Measurements from ENCODE around the gene PTPRM.

PTPRM gene

DNA sequence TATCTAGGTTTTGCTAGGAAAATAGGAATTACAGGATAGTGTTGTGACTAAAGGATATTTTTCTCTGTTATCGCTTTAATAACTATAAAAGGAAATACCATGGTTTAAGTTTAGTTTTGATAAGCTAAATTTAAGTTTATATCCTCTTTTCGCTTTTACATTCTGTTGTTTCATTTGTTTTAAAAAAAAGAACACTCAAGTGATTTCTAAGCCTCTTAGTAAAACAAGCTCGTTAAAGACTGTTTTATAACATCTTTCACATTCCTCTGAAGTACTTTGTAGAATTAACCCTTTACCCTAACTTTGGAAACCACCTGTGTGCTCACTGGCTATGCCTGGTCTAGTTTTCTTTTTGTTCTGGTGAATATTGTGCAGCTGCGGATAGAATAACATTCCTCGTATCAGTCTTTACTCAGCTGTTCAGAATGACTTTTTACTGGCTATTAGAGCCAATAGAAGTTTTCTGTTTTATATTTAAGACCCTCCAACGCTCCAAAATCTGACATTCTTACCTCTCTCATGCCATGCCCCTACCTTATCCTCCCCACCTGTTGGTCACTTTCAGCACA is 183.1 kb downstream of the PTPRM start:
- Mint-ChIP-seq H3K9me3 (peaks cover 27% of the 10 kb centered on the region), H3K36me3 (ENCODE audit: low read depth) (peaks cover 24% of the 10 kb centered on the region), H3K4me1 (peaks cover 61% of the 10 kb centered on the region), H3K27me3 (ENCODE audit: low read depth, poor library complexity) (no peaks in the 10 kb centered on the region), H3K4me3 (peak overlapping the region; percentile 24), H3K27ac (peak overlapping the region; percentile 97)
- TF ChIP-seq, protein P1, sequence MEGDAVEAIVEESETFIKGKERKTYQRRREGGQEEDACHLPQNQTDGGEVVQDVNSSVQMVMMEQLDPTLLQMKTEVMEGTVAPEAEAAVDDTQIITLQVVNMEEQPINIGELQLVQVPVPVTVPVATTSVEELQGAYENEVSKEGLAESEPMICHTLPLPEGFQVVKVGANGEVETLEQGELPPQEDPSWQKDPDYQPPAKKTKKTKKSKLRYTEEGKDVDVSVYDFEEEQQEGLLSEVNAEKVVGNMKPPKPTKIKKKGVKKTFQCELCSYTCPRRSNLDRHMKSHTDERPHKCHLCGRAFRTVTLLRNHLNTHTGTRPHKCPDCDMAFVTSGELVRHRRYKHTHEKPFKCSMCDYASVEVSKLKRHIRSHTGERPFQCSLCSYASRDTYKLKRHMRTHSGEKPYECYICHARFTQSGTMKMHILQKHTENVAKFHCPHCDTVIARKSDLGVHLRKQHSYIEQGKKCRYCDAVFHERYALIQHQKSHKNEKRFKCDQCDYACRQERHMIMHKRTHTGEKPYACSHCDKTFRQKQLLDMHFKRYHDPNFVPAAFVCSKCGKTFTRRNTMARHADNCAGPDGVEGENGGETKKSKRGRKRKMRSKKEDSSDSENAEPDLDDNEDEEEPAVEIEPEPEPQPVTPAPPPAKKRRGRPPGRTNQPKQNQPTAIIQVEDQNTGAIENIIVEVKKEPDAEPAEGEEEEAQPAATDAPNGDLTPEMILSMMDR (IDR thresholded peaks at IDR 0.05), result no peak
- DNase-seq, result no peak

DNA sequence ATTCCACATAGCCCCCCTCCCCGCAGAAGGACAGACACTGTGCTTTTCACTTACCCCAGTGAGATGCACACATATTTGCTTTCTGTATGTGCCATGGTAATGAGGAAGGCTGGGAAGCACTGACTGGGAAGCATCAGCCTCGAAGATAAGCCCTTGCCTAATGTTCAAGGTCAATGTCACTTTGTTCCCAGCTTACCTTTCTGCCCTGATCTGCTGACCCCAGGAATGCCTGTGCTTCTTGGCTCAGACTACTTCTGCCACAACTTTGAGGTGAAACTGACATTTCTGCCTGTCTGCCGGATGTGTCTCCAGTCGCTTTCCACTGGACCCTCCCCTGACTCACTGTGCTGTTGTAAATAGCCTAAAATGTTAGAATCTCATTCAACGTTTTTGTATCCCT is 183.8 kb downstream of the PTPRM start:
- Mint-ChIP-seq H3K36me3 (ENCODE audit: low read depth) (peaks cover 17% of the 10 kb centered on the region), H3K27ac (no peak overlapping the region), H3K27me3 (ENCODE audit: low read depth, poor library complexity) (no peaks in the 10 kb centered on the region), H3K4me1 (peaks cover 66% of the 10 kb centered on the region), H3K9me3 (peaks cover 19% of the 10 kb centered on the region), H3K4me3 (no peak overlapping the region)
- TF ChIP-seq, protein P1 (IDR thresholded peaks at IDR 0.05), result no peak
- DNase-seq, result no peak

DNA sequence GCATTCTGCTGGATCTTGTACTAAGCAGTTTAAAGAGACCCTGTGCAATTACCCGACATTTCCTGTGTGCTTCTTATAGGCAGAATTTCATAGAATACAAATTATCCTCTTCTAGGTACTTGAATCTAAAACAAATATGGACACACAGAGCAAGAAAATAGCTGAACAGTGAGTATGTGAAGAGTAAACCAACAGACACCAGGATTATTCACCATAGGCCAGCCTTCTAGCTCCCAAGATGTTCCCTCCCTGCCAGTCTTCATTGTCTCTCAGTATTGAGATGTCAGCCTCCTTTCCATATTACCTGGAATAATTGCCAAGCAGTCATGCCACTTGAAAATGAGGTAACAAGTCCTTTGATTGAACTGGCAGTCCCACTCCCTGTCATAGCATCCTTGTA is 187.1 kb downstream of the PTPRM start:
- H3K27me3 Mint-ChIP-seq (ENCODE audit: low read depth, poor library complexity), result no peaks in the 10 kb centered on the region
- DNase-seq, result no peak
- H3K9me3 Mint-ChIP-seq, result no peaks in the 10 kb centered on the region
- no peak overlapping the region for H3K4me3 Mint-ChIP-seq
- TF ChIP-seq, protein P1 (IDR thresholded peaks at IDR 0.05), result no peak
- H3K27ac Mint-ChIP-seq, result no peak overlapping the region
- H3K36me3 Mint-ChIP-seq (ENCODE audit: low read depth), result no peaks in the 10 kb centered on the region
- peaks cover 55% of the 10 kb centered on the region for H3K4me1 Mint-ChIP-seq

DNA sequence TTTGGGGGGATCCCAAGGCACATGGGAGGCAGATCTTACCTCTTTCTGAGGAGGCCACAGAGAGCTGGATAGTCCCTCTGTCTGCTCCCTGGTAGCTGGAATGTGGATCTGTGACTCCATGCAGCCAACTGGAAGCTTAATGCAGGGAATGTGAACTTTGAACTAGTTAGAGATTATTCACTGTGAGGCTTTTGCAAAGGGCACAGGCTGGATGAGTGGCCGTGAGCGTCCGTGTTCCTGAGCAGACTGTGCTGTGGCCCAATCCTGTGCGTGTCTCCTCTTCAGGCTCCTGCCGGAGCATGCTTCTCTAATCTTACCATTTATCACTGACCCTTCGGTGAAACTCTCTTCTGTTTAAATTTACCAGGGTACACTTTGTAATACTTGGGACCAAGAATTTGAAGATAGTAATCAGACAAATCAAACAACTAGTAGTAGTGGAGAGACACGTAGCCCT is 187.6 kb downstream of the PTPRM start:
- no peak overlapping the region for H3K27ac Mint-ChIP-seq
- peaks cover 50% of the 10 kb centered on the region for H3K4me1 Mint-ChIP-seq
- H3K27me3 Mint-ChIP-seq (ENCODE audit: low read depth, poor library complexity), result no peaks in the 10 kb centered on the region

DNA sequence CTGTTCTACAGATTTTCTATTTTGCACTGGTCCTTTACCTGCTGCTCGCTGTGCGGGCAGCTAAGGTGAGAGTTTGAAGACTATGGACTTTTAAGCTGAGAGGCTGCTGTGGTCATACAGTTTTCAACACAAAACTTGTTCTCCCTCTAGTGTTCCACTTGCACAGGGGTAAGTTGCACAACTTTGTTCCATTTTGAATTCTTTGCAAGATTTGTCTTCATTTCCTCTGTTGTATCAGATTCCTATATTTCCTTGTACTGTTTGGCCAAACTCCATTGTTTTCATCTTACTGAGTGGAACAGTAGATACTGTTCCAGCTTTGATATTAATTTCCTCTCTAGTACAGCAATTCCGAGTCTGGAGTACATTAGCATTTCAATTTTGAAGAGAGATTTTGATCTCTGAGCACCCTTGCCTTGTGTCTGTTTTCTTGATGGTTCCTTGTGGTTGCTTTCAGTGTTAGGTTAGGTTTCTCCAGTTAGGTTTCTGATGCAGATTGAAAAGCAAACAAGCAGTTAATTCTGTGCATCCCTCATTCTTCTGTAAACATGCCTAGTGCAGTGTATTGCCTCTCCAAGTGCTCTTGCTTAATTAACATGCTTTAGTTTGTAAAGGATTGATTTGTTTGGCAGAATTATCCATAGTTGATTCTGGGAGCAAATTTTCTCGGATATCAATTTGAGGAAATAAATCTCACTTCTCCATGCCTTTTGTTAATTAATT is 188.8 kb downstream of the PTPRM start:
- H3K27me3 Mint-ChIP-seq (ENCODE audit: low read depth, poor library complexity), result no peaks in the 10 kb centered on the region
- DNase-seq, result no peak
- no peak overlapping the region for H3K27ac Mint-ChIP-seq
- peaks cover 42% of the 10 kb centered on the region for H3K4me1 Mint-ChIP-seq
- no peaks in the 10 kb centered on the region for H3K36me3 Mint-ChIP-seq (ENCODE audit: low read depth)
- no peaks in the 10 kb centered on the region for H3K9me3 Mint-ChIP-seq
- no peak overlapping the region for H3K4me3 Mint-ChIP-seq
- TF ChIP-seq, protein P1 (IDR thresholded peaks at IDR 0.05), result no peak

More for the DNA sequence above, 187.6 kb downstream of the PTPRM start:
- Mint-ChIP-seq H3K36me3 (ENCODE audit: low read depth) (no peaks in the 10 kb centered on the region), H3K4me3 (no peak overlapping the region), H3K9me3 (no peaks in the 10 kb centered on the region)
- TF ChIP-seq, protein P1 (IDR thresholded peaks at IDR 0.05), result no peak
- no peak for DNase-seq

DNA sequence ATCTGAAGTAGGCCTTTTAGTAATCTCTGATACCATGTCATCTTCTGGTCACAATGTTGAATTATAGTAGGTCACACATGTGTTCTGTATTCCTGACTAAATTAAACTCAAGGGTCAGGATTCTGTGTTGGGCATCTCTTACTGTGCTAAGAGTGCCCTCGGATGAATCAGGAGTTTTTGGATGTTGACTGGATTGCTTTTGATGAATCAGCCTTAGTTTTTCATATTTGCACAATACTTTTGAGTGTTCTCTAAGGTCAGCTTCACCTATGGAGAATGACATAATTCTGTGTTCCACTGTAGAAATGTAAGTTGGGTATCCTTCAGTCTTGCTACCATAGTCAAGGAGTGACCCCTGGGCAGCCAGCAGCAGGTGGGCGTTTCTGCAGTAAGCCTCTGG is 190.1 kb downstream of the PTPRM start:
- no peak for DNase-seq
- Mint-ChIP-seq H3K9me3 (no peaks in the 10 kb centered on the region), H3K4me3 (no peak overlapping the region), H3K36me3 (ENCODE audit: low read depth) (no peaks in the 10 kb centered on the region), H3K27me3 (ENCODE audit: low read depth, poor library complexity) (peaks cover 6% of the 10 kb centered on the region), H3K27ac (no peak overlapping the region), H3K4me1 (peaks cover 32% of the 10 kb centered on the region)
- TF ChIP-seq, protein P1 (IDR thresholded peaks at IDR 0.05), result no peak
